Mesodermal cell (in vitro differentiated cells): ENCODE measurements around the gene WASL.
A peak's percentile ranks its signal among the peaks of the same experiment; 100 is the strongest.

Experiments used
- H3K27ac ChIP-seq: 2 replicates; pipeline ENCODE4 v1.7.0; 2013; ENCODE audit warnings: mild to moderate bottlenecking, low read depth, low read length, moderate library complexity; ENCODE audit not compliant: severe bottlenecking
- H3K36me3 ChIP-seq: 2 replicates; pipeline ENCODE4 v1.7.1; 2013; ENCODE audit warnings: mild to moderate bottlenecking, low read length, moderate library complexity; ENCODE audit not compliant: control insufficient read depth, insufficient read depth
- H3K4me1 ChIP-seq: one replicate; pipeline ENCODE4 v1.7.1; 2013; ENCODE audit warnings: mild to moderate bottlenecking, low read length; ENCODE audit not compliant: insufficient read depth, control insufficient read depth, poor library complexity, severe bottlenecking
- H3K4me3 ChIP-seq: 2 replicates; pipeline ENCODE4 v1.7.0; 2013; ENCODE audit warnings: low read length, control low read depth, mild to moderate bottlenecking; ENCODE audit not compliant: insufficient read depth, poor library complexity, severe bottlenecking; ENCODE audit errors: extremely low read depth
- H3K9me3 ChIP-seq: 2 replicates; pipeline ENCODE4 v1.7.1; 2013; ENCODE audit warnings: mild to moderate bottlenecking, low read length, moderate library complexity; ENCODE audit not compliant: control insufficient read depth
- WGBS, 2 experiments: methylation state at CpG; one replicate each; pipeline ENCODE4 v1.1.5; 2013; ENCODE audit warnings: missing lambda C conversion rate in 2 of 2; ENCODE audit not compliant: insufficient coverage in 2 of 2; 5-methylcytosine and 5-hydroxymethylcytosine counted together

WASL gene

DNA sequence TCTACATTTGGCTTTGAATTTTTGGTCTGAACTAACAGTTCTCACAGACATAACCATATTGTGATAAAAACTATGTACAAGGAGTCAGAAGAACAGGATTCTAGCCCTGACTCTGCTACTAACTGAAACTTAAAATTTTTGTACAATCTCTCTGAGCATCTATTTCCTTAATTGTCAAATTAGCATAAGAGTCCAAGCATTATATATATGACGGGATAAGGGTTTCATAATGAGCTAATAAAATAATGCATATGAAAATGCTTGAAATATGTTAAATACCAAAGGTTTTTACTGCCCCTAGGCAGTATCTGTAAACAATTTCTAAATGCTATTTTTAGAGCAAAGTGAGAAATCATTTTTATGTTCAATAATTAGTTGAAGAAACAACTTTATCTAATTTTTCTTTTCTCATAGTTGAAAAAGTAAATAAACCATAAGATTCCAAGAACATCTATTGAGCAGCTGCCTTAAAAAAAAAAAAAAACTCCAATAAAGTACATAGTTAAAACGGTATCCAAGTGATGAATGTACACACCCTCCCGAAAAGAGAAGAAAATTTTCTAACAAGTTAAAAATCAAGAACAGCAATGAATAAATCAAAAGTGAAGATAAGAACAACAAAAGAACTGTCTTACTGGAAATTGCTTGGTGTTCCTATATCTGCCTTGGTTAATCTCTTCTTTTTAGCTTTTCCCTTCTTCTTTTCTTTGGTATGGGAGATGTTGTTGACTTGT lies 52.7 kb downstream of the WASL start:
- no peak overlapping the region for H3K27ac ChIP-seq
- H3K4me3 ChIP-seq, result no peak overlapping the region
- H3K9me3 ChIP-seq, result no peaks in the 10 kb centered on the region
- peaks cover 50% of the 10 kb centered on the region for H3K36me3 ChIP-seq
- no peaks in the 10 kb centered on the region for H3K4me1 ChIP-seq
- no CpG with 5 or more reads among the region's 3 CpGs for WGBS, 2 experiments

DNA sequence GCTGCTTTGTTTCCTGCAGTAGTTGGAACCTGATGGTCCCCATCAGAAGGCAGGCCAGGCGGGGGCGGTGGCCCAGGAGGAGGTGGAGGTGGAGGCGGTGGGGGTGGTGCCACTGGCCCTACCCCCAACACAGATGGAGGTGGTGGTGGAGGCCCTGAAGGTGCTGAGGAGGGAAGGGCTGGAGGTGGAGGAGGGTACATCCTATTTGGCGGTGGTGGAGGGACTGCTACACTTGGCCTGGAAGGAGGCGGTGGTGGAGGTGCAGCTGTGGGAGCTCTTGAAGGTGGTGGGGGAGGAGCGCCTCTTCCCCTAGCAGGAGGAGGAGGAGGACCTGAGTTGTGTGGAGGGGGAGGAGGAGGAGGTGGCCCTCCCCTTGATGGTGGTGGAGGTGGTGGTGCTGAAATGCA lies 56.3 kb downstream of the WASL start:
- 70 to 88% methylated on average over 2 to 3 of the region's 6 CpGs for WGBS, 2 experiments
- no peak overlapping the region for H3K4me3 ChIP-seq
- H3K36me3 ChIP-seq, result peaks cover 48% of the 10 kb centered on the region
- no peaks in the 10 kb centered on the region for H3K4me1 ChIP-seq
- H3K9me3 ChIP-seq, result no peaks in the 10 kb centered on the region
- H3K27ac ChIP-seq, result no peak overlapping the region

DNA sequence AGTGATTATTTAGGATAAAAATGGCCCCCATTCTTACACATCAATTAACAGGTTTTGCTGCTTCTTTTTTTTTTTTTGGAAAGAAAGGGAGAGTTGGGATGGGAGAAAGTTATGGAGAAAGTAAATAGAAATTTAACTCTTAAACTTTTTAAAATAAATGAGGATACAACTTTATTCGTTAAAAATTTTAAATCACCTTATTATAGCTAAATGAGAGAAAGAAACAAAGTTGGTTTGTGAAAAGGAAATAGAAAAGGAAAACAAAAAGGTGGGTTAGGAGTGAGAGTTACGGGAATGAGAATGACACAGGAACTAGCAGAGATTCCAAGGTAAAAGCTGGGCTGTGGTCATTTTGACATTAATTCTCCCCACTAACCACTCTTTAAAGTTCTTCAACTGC lies 58.3 kb downstream of the WASL start:
- H3K27ac ChIP-seq, result no peak overlapping the region
- WGBS, 2 experiments, result no CpG with 5 or more reads among the region's 2 CpGs
- no peaks in the 10 kb centered on the region for H3K4me1 ChIP-seq
- H3K4me3 ChIP-seq, result no peak overlapping the region
- H3K36me3 ChIP-seq, result peaks cover 49% of the 10 kb centered on the region
- H3K9me3 ChIP-seq, result no peaks in the 10 kb centered on the region

DNA sequence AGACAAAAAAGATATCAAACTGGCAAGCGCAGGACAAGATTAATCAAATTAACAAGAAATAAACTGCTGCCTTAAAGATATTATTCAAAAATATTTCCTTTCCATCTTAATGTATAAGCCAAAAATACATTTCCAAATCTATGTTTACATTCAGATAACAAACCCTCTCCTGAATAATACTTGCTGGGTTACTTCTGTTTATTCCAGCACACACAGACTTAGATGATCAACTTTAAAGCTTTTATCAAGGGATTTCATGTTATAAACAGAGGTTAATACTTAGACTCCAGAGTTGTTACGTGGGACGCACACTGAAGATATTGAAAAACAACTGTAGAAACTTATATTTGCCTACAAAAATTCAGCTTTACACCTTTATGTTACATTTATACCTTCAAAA lies 59.6 kb downstream of the WASL start:
- 88% methylated on average over 1 of the region's 3 CpGs; no CpG with 5 or more reads in 1 of the 2 experiments for WGBS, 2 experiments
- H3K36me3 ChIP-seq, result peaks cover 47% of the 10 kb centered on the region
- no peak overlapping the region for H3K4me3 ChIP-seq

DNA sequence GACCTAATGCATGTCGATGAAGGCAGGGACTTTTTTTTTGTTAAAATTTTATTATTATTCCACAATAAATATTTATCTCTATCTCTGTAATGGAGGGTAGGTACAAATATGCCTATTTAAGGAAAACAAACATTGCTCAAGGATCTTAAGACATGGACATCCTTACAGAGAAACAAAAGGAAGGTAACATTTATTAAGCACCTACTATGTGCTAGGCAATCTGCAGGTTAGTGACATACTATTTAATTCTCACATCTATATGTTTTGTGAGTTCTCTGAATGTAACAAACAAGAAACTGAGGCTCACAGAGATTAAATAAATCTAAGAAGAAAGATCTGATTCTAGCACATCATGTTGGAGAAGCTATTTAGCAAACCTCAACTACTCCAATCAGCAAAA lies 61.1 kb downstream of the WASL start:
- Histone ChIP-seq H3K9me3 (no peaks in the 10 kb centered on the region), H3K4me1 (no peaks in the 10 kb centered on the region), H3K4me3 (no peak overlapping the region), H3K27ac (no peak overlapping the region), H3K36me3 (peaks cover 42% of the 10 kb centered on the region)
- no CpG with 5 or more reads among the region's 1 CpG for WGBS, 2 experiments

More for the DNA sequence above, 59.6 kb downstream of the WASL start:
- Histone ChIP-seq H3K9me3 (no peaks in the 10 kb centered on the region), H3K4me1 (no peaks in the 10 kb centered on the region), H3K27ac (no peak overlapping the region)

DNA sequence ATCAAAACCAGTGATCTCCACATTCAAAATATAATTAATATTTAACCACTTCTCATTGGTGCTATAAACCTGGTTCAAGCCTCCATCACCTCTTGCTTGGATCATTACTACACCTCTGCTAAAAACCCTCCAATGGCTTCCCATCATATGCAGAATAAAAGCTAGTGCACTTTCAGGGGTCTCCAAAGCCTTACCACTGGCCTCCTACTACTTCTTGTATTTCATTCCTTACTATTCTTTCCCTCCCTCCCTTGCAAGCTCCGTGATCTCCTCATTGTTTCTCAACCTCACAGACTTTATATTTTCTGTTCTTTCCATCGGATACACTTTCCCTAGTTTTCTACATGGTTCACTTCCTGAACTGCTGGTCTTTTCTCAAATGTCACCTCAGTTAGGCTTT lies 61.6 kb downstream of the WASL start:
- H3K4me1 ChIP-seq, result peaks cover 4% of the 10 kb centered on the region
- 93 to 94% methylated on average over 2 of the region's 2 CpGs for WGBS, 2 experiments
- no peaks in the 10 kb centered on the region for H3K9me3 ChIP-seq
- H3K27ac ChIP-seq, result no peak overlapping the region
- no peak overlapping the region for H3K4me3 ChIP-seq
- H3K36me3 ChIP-seq, result peaks cover 38% of the 10 kb centered on the region

DNA sequence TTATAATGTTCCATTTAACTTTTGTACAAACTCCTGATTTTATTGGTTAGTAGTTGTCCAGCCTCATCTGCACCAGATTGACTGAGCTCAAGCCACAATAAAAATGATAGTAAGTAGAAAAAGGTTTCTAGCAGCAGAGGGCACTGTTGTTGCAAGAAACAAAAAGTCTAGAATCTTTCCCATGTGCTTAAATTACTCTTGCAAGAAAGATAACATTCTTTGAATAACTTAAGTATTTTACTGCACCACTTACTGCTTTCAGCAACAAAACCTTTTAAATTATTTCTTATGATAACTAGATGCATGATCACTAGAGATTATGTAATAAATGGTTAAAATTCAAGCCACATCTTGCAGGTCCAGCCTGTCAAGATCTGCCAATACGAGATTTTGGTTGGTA lies 66.1 kb downstream of the WASL start:
- H3K4me1 ChIP-seq, result peaks cover 14% of the 10 kb centered on the region
- WGBS, 2 experiments, result 80% methylated on average over 1 of the region's 1 CpG; no CpG with 5 or more reads in 1 of the 2 experiments
- no peak overlapping the region for H3K4me3 ChIP-seq
- H3K36me3 ChIP-seq, result peaks cover 32% of the 10 kb centered on the region
- no peaks in the 10 kb centered on the region for H3K9me3 ChIP-seq
- H3K27ac ChIP-seq, result no peak overlapping the region

DNA sequence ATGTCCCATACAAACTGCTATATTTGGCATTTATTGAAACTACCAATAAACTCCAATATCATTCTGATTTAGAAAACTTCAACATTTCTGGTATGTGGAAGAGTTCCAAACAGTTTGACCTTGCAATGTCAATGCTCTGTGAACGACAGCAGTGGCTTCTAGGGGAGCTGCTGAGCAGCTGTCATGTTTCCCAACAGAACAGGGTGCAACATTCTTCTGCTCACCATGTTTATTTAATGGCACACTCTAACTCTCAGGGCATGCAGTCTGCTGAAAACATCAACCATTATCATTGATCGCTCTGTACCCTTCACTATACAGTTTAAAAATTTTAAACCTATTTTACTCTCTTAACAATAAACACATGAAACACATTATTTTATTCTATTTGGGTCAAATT lies 67.2 kb downstream of the WASL start:
- H3K9me3 ChIP-seq, result no peaks in the 10 kb centered on the region
- peaks cover 24% of the 10 kb centered on the region for H3K36me3 ChIP-seq
- 62 to 90% methylated on average over 1 to 2 of the region's 2 CpGs for WGBS, 2 experiments
- H3K4me1 ChIP-seq, result peaks cover 14% of the 10 kb centered on the region
- H3K27ac ChIP-seq, result no peak overlapping the region
- H3K4me3 ChIP-seq, result no peak overlapping the region

DNA sequence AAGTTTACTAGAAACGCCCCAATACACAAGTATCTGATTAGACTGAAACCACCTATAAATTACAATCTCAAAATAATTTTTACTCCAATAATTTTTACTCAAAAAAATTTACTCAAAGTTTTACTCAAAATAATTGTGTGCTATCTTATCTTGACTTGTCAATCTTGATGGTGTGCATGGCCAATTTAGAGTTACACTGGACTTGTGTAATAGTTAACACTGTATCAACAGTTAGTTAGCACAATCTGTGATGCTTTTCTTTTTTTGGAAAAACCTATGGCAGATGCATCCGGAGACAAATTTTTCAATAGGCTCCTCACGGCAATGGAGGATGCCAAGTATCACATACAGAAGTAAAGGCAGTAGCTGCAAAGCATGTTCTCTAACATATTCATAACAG lies 68.2 kb downstream of the WASL start:
- WGBS, 2 experiments, result 90 to 100% methylated on average over 1 to 2 of the region's 3 CpGs
- peaks cover 15% of the 10 kb centered on the region for H3K4me1 ChIP-seq
- peaks cover 33% of the 10 kb centered on the region for H3K36me3 ChIP-seq
- no peak overlapping the region for H3K4me3 ChIP-seq
- H3K9me3 ChIP-seq, result no peaks in the 10 kb centered on the region
- H3K27ac ChIP-seq, result peak overlapping the region; percentile 17

DNA sequence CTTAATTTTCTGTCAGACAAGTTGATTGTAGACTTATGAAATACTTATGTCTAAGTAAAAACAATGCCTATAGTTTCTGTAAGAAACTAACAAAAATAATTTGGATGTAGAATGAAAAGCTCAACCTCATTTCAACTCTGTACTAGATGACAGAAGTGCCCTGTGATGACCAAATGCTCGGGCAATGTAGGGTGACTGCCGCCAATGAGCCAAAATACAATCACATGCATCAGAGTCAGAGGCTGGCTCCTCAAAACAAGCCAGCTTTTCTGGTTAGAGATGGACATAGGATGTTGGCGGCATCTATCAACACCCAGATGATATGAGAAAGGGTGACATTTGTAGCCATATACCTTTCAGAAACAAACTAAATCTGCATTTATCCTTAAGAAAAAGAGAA lies 69.2 kb downstream of the WASL start:
- H3K27ac ChIP-seq, result no peak overlapping the region
- no peak overlapping the region for H3K4me3 ChIP-seq
- H3K4me1 ChIP-seq, result peaks cover 24% of the 10 kb centered on the region
- WGBS, 2 experiments, result 100% methylated on average over 1 of the region's 3 CpGs; no CpG with 5 or more reads in 1 of the 2 experiments
- H3K9me3 ChIP-seq, result no peaks in the 10 kb centered on the region
- peaks cover 29% of the 10 kb centered on the region for H3K36me3 ChIP-seq

DNA sequence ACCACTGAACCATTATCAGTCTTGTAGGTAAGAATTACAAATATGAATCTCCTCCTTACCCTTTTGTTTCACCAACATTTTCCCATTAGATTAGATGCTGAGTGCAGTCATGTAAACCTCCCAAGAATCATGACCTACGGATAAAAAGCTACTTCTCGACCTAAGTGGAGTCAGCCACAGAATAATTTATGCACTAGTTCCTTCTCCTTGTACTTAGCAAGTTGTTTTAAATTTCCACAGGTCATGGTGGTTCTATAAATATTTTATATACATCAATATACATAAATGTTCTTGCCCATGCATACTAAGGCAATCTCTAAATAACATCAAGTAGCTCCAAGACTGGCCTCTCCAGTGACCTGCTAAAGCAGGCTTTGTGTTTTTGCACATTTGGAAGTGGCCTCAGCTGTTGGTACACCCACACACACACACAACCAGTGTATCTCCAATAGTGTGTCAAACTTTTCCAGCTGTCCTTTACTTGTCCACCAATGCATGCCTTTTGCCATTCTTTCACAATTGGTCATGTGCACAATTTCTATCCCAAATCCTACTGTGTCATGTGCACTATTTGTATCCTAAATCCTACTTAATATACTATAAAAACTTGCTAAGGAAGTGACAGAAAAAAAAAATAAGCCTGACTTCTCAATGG lies 71.6 kb downstream of the WASL start:
- no CpG with 5 or more reads among the region's 2 CpGs for WGBS, 2 experiments

More for the DNA sequence above, 71.6 kb downstream of the WASL start:
- Histone ChIP-seq H3K36me3 (peaks cover 27% of the 10 kb centered on the region), H3K27ac (no peak overlapping the region), H3K4me1 (peaks cover 29% of the 10 kb centered on the region), H3K4me3 (no peak overlapping the region), H3K9me3 (no peaks in the 10 kb centered on the region)
